Stimulated activated CD8-positive, alpha-beta memory T cell treated with anti-CD3 and anti-CD28 coated beads, Interleukin-7, amount 100 ng/mL, for 24 hours (primary cell): Measurements from ENCODE around the gene TRAPPC12.
"Not testable (repeated sequence)": the region's sequence is repeated elsewhere in the genome, so short reads cannot be mapped to it uniquely, and the experiment has no call there.

Source experiments
- DNase-seq: peaks from one replicate; pipeline ENCODE4 v3.0.0-alpha.2; 2020; ENCODE audit warnings: low read depth

The TRAPPC12 gene

DNA sequence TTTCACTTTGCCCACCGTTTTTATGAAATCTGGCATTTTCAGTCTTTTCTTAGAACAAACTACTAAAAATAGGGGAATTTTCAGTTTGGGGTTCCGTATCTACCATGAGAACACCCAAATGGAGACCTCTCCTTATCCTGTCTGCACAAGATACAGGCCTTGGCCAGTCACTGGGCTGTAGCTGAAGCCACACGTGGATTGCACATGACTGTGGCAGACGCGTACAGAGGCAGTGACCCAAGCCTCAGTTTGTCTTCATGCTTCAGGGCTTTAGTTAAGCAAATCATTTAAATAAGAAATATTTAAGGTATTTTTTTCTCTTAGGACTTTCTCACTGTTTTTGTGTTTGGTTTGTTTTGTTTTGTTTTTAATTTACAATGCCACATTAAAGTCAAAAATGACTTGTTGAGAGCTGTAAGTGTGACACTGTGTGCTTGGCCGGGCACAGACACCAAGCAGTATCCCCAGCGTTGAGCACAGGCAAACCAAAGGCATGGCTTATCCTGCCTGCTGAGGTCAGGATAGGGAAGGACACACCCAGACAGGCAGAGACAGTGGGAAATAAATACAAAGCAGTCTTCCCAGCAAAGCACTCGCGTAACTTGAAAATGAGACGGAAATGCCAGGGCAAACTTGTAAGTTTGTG lies 53.3 kb downstream of the TRAPPC12 start:
- DNase-seq: no peak

DNA sequence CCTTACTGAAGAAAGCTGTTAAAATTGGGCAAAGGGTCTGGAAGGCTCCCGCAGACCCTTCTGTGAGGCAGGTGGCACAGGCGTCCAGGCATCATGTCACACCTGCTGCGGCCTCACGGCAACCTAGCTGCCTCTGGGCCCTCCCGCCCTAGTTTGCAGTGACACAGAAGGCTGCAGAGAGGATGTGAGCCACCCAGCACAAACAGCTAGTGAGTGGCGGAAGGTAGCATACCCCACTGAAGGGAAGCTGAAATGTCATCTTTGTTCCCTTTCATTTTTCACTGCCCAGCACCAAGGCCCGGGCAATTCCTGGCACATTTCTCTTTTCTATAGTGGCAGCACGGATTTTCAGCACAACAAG lies 53.8 kb downstream of the TRAPPC12 start:
- no peak for DNase-seq

DNA sequence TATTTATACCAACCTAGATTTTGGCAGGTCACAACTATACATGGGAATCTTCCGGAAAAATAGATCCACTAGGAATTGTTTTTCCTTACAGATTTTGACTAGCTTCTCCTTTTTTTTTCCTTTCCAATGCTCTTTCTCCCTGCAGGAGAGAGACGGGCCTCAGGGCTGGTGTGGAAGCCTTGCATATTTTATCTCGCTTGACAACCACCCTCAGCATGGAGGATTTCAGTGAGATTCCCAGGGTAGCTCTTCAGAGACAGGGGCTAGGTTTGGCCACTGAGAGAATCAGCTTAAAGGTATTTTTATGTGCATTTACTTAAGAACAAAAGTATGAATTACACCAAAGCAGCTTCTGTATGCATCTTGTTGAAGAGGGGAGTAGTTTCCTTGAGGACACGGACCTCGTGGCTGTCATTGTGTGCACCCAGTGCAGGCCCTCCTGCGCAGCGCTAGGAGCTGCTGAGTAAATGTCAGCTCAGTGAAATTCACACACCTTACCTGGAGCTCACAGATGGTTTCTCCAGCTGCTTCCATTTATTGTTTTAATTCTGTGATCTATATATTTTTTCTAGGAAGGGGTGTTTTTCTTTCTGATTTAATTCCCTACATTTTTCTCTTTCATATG lies 54.4 kb downstream of the TRAPPC12 start:
- no peak for DNase-seq

- no peak for DNase-seq
These were observed 55.2 kb downstream of the TRAPPC12 start for GRCh38 chr2:3434654-3435053.

DNA sequence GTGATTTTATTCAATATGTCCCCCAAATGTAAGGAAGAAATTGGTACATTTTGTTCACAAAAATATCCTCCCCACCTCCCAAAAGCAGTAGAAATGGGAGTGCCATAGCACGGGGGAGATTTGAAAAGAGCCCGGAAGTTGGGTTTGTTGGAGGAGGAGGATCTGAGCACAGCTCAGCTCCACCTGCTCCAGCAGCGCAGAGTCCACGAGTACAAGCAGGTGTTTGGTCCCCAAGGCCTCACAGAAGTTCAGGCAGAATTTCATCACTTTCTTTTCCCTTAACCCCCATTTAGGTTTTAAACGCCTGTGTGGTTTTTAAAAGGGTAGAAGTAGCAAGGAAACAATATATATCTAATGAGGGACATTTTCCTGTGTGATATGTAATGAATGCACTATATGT lies 56.0 kb downstream of the TRAPPC12 start:
- no peak for DNase-seq

DNA sequence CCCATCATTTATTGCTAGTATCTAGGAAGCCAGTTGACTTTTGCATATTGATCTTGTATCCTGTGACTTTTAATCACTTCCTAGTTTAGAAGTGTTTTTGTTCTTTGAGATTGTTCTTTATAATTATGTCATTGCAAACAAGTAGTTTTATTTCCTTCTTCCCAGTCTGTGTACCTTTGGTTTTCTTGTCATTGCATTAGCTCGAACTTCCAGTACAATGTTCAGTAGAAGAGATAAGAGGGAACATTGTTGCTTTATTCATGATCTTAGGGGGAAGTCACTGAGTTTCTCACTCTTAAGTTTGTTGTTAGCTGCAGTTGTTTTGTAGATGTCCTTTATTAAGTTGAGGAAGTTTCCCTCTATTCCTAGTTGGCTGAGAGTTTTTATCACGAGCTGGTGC lies 61.0 kb downstream of the TRAPPC12 start:
- no peak for DNase-seq

DNA sequence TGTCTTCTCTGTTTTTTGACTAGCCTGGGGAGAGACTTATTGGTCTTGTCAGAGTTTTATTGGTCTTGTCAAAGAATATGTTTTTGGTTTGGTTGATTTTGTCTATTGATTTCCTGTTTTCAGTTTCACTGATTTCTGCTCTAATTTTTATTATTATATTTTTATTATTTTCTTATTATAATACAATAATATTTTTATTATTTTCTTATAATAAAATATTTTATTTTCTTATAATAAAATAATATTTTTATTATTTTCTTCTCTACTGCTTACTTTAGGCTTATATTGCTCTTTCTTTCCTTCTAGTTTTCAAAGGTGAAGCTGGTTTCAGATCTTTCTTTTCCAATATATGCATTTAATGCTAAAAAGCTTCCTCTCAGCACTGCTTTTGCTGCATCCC lies 62.0 kb downstream of the TRAPPC12 start:
- DNase-seq: no peak

- no peak for DNase-seq
These were observed 62.7 kb downstream of the TRAPPC12 start for GRCh38 chr2:3442185-3442584.

GRCh38 chr2:3443083-3443482 lies 63.6 kb downstream of the TRAPPC12 start:
- DNase-seq: no peak

- no peak for DNase-seq
These were observed 64.1 kb downstream of the TRAPPC12 start for GRCh38 chr2:3443506-3444084.

DNA sequence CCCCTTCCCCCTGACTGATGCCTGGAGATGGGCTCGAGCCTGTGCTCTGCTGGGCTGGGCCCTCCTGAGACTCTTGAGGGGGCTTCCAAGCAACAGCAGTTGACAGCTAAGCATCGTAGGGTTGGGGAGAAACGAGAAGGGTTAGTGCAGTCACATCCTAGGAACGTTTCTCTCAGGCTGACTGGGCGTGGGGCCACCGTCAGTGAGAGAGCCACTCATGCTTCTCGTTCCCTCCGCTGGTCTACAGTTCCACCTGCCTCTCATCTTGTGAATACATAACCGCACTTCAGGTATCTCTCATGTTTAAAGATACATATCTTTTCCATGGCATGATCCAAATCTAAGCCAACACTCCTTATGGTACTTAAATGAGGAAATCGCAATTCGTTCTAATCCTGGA lies 66.4 kb downstream of the TRAPPC12 start:
- no peak for DNase-seq

- no peak for DNase-seq
These were observed 66.9 kb downstream of the TRAPPC12 start for GRCh38 chr2:3446381-3446780.

DNA sequence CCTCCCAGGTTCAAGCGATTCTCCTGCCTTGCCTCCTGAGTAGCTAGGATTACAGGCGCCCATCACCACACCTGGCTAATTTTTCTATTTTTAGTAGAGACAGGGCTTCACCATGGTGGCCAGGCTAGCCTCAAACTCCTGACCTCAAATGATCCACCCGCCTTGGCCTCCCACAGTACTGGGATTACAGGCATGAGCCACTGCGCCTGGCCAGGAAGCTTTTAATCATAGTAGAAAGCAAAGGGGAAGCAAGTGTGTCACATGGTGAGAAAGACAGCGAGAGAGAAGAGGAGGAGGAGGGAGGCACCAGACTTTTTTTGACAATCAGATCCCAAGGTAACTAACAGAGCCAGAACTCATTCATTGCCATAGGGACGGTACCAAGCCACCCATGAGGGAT lies 67.7 kb downstream of the TRAPPC12 start:
- not testable (repeated sequence) for DNase-seq

GRCh38 chr2:3447789-3448317 lies 68.4 kb downstream of the TRAPPC12 start:
- no peak for DNase-seq

DNA sequence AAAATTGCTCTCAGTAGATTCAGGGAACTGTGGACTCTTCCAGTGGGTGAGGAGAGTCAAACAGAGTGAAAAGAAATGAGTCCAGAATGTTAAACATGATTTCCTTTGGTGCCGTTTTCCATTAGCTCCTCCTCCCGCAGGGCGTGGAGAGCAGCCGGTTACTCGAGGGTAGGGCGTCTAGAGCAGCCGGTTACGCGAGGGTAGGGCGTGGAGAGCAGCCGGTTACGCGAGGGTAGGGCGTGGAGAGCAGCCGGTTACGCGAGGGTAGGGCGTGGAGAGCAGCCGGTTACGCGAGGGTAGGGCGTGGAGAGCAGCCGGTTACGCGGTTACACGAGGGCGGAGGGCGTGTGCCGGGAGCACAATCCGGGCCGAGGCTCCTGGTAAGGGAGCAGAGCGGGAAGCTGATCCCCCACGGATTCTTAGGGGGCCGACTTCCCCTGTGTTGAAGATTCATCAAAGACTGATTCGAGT lies 69.0 kb downstream of the TRAPPC12 start:
- not testable (repeated sequence) for DNase-seq

GRCh38 chr2:3449086-3449485 lies 69.6 kb downstream of the TRAPPC12 start:
- no peak for DNase-seq

GRCh38 chr2:3449936-3450335 lies 70.4 kb downstream of the TRAPPC12 start:
- no peak for DNase-seq

DNA sequence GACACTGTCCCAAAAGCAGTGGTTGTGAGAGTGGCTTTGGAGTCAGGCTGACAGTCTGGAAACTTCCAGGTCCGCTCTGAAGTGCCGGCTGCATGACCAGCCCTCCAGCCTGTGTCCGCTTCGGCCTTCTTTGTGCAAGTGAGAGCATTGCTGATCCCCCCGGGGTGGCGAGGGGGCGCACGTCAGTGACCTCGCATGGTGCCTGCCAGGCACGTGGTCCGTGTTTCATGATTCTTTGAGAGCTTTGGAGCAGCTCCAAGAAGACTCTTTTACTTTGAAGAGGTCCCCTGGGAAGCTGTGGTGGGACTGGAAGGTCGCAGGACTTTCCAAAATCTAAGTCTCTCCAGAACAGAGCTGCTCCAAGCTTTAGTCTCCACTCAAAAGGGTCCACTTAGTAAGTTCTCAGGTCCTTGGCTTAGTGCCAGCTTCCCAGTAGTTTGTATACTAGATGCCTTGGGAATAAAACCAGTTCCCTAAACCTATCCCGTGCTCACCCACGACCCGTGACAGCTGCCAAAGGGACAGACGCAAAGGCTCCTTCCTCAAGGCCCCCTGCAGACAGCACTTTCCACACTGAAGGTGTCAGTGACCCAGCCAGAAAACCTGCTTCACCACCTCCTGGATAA lies 71.0 kb downstream of the TRAPPC12 start:
- DNase-seq: no peak

- DNase-seq: no peak
These were observed 71.7 kb downstream of the TRAPPC12 start for GRCh38 chr2:3451169-3451568.

DNA sequence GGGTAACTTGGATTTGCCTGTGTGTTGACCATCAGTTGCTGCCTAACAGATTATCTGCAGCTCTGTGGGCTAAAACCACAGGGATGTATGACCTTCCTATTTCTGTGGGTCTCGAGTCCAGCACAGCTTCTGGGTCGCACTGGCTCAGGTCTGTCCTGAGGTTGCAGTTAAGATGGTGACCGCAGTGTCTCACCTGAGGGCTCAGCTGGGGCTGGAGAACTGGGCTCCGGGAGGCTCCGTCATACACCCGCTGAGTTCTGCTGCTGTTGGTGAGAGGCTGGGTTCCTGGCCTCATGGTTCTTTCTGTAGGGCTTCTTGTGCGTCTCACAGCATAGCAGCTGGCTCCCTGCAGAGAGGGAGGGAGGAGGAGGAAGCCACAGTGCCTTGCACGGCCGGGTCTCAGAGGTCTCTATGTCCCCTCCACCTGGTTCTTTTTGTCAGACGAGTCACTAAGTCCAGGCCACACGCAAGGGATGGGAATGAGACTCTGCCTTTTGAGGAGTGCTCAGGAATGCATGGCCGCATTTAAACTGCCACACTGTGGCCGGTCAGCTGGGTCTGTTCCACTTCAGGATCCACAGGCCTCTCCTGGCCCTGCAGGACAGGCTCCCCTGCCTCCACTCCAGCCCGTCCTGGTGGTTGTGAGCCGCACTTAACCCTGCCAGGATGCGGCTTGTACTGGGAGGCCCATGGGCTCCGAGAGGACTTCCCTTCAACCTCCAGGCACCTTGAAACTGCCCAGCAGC lies 72.6 kb downstream of the TRAPPC12 start:
- DNase-seq: no peak

DNA sequence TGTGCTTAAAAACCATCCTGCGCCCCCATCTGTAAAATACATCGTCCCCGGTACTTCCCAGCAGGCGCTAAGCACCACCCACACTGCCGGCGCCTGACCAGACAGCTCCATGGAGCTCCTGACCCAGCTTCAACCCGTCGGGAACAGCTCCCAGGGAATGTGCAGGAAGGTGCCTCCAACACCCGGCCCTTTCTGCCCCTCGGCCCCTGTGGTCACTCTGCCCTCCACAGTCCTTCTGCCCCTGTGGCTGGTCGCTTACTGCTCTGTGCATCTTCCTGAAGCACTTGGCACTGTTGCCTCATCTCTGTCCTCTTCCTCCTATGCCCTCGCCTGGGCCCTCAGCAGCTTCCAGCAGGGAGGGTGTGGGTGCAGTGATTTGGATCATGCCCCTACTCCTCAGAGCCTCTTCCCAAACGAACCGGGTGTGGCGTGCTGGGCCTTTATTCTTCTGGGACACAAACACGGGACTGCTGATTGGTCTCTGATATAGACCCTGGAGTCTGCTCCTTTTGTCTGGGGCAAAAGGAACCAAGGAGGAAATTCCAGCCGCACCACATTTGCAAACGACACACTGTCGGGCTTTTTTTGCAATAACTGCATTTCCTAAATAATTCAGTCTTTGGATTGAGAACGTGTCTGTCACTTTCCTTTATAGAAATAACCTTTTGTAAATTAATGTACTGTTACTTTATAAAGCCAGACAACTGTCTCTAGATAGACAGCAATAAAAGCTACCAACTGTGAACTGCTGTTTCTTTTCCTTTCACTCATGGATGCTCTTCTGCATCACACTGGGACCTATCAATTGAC lies 73.9 kb downstream of the TRAPPC12 start:
- no peak for DNase-seq
